Urinary bladder (tissue), 4 donors: Measurements from ENCODE around the gene CAT. TPM values are rescaled to one million over a fixed set of nuclear protein-coding genes. Genes with fewer than 3 reads are reported as not detected.

ENCODE experiments used
- DNase-seq: peaks from one replicate; pipeline ENCODE4 v3.0.0-alpha.2; 2015; ENCODE audit errors: extremely low spot score
- H3K27ac ChIP-seq: one replicate; pipeline ENCODE4 v1.5.1; 2013; ENCODE audit warnings: low read depth, mild to moderate bottlenecking, moderate library complexity
- H3K36me3 ChIP-seq: one replicate; pipeline ENCODE4 v1.6.1; 2013; ENCODE audit warnings: mild to moderate bottlenecking, moderate library complexity; ENCODE audit not compliant: insufficient read depth
- H3K4me1 ChIP-seq: one replicate; pipeline ENCODE4 v1.6.1; 2013; ENCODE audit warnings: mild to moderate bottlenecking, moderate library complexity; ENCODE audit not compliant: insufficient read depth
- H3K4me3 ChIP-seq: one replicate; pipeline ENCODE4 v1.5.1; 2013; ENCODE audit warnings: low read depth, low read length
- WGBS: extraction: QIAGEN DNeasy Blood & Tissue Kit; methylation state at CpG from one replicate; pipeline ENCODE4 v1.1.7; 2013; 5-methylcytosine and 5-hydroxymethylcytosine counted together
- polyA plus RNA-seq: library from polyadenylated mRNA; stranded (reverse); fragments of 200-250 nt; gene quantifications from one replicate; pipeline ENCODE4 v1.2.3, GENCODE V29; 2013
- total RNA-seq: library from RNA; depleted of rRNA; stranded (reverse); fragments of >200 nt; gene quantifications from one replicate; pipeline ENCODE4 v1.2.3, GENCODE V29; 2014
- donor health status: healthy with polysubstance abuse.
- donor health status: healthy.

The CAT gene
- total and polyA plus RNA-seq, 2 donors = 97.0 to 165 TPM

- 95% methylated on average over 3 of the region's 3 CpGs for WGBS
- no peaks in the 10 kb centered on the region for H3K36me3 ChIP-seq
- no peak for DNase-seq
- H3K27ac ChIP-seq = no peak overlapping the region
- no peaks in the 10 kb centered on the region for H3K4me1 ChIP-seq
- no peak overlapping the region for H3K4me3 ChIP-seq
Measured at GRCh38 chr11:34502949-34503348, 64.2 kb downstream of the CAT start.

DNA sequence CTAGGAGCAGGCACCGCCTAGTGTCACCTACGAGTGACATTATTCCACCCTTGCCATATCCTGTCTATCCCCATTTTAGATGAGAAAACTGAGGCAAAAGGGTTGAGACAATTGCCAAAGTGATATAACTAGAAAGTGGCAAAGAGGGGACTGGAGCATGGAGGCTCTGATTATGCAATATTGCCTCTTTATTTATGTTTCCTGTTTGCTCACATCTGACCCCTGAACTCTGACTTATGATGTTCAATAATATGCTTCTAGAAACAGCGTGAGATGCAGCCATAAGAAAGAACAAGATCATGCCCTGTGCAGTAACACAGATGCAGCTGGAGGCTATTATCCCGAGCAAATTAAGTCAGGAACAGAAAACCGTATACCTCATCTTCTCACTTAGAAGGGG is 67.1 kb downstream of the CAT start:
- 76% methylated on average over 5 of the region's 5 CpGs for WGBS
- Histone ChIP-seq H3K4me1 (no peaks in the 10 kb centered on the region), H3K4me3 (no peak overlapping the region), H3K27ac (no peak overlapping the region), H3K36me3 (no peaks in the 10 kb centered on the region)
- no peak for DNase-seq

DNA sequence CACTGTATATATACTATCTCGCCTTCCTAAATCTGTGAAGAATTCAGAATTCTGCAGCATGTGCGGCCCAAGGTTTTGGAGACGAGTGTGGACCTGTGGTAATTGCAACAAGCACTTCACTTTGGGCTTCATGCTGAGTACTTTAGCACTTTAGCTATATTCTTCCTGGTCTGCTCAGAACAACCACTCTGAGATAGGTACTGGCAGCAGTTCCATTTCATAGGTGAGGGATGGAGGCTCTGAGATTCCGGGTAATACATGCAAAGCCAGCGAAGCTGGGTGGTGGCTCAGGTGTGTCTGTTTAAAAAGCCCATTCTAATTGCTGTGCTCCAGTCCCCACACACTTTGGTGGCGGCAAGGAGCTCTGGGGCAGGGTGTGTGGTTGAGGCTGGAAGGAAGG is 68.4 kb downstream of the CAT start:
- no peak overlapping the region for H3K4me3 ChIP-seq
- no peaks in the 10 kb centered on the region for H3K36me3 ChIP-seq
- H3K27ac ChIP-seq = no peak overlapping the region
- DNase-seq = no peak
- WGBS = 88% methylated on average over 6 of the region's 6 CpGs
- H3K4me1 ChIP-seq = no peaks in the 10 kb centered on the region

- no peaks in the 10 kb centered on the region for H3K4me1 ChIP-seq
- no peak overlapping the region for H3K27ac ChIP-seq
- H3K36me3 ChIP-seq = no peaks in the 10 kb centered on the region
- DNase-seq = no peak
- WGBS = 63% methylated on average over 5 of the region's 5 CpGs
- H3K4me3 ChIP-seq = no peak overlapping the region
Measured at GRCh38 chr11:34507610-34508009, 68.9 kb downstream of the CAT start.

DNA sequence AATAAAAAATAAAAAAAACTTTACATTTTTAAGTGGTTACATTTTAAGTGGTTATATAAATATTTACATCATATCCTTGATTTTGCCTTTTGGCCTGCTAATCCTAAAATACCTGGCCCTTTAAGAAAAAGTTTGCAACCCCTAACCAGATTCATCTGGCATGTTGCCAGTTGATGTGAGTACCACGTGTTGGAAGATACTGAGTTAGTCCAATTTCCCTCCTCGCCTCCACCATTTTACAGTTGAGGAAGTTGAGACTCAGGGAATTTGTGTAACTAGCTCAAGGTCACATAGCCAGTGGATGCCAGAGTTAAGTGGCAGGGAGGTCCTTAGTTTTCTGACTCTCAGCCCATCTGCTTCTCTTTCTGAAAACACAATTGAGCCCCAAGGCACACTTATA is 69.8 kb downstream of the CAT start:
- DNase-seq = no peak
- no peak overlapping the region for H3K27ac ChIP-seq
- no peak overlapping the region for H3K4me3 ChIP-seq
- no peaks in the 10 kb centered on the region for H3K36me3 ChIP-seq
- no peaks in the 10 kb centered on the region for H3K4me1 ChIP-seq
- 32% methylated on average over 2 of the region's 2 CpGs for WGBS

GRCh38 chr11:34509336-34509876 is 70.7 kb downstream of the CAT start:
- no peak overlapping the region for H3K4me3 ChIP-seq
- H3K4me1 ChIP-seq = no peaks in the 10 kb centered on the region
- 24% methylated on average over 5 of the region's 5 CpGs for WGBS
- no peaks in the 10 kb centered on the region for H3K36me3 ChIP-seq
- no peak for DNase-seq
- H3K27ac ChIP-seq = no peak overlapping the region

DNA sequence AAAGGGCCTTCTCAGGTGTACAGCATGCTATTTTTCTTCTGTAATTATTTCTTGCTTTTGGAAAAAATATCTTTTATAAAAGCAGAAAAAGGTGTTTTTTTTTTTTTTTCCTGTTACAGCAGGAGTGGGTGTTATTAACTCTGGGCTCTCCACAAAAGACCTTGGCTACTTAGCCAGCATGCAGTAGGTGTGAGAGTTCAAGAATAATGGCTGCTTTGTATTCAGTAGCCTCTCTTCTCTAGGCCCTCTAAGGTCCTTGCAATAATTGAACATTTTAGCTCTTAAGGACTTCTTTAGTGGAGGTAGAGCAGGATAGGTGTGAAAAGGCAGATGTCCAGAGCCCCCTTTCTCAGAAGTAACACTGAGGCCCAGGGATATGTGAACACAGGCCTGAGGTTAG is 71.5 kb downstream of the CAT start:
- H3K36me3 ChIP-seq = no peaks in the 10 kb centered on the region
- no peak overlapping the region for H3K4me3 ChIP-seq
- no peak overlapping the region for H3K27ac ChIP-seq
- H3K4me1 ChIP-seq = no peaks in the 10 kb centered on the region
- no peak for DNase-seq

GRCh38 chr11:34510673-34511072 is 71.9 kb downstream of the CAT start:
- DNase-seq = no peak
- Histone ChIP-seq H3K36me3 (no peaks in the 10 kb centered on the region), H3K27ac (no peak overlapping the region), H3K4me1 (no peaks in the 10 kb centered on the region), H3K4me3 (no peak overlapping the region)
- 98% methylated on average over 2 of the region's 2 CpGs for WGBS

GRCh38 chr11:34512840-34513681 is 74.3 kb downstream of the CAT start:
- Histone ChIP-seq H3K27ac (no peak overlapping the region), H3K36me3 (no peaks in the 10 kb centered on the region), H3K4me1 (no peaks in the 10 kb centered on the region), H3K4me3 (no peak overlapping the region)
- no peak for DNase-seq
- WGBS = 66% methylated on average over 24 of the region's 24 CpGs

DNA sequence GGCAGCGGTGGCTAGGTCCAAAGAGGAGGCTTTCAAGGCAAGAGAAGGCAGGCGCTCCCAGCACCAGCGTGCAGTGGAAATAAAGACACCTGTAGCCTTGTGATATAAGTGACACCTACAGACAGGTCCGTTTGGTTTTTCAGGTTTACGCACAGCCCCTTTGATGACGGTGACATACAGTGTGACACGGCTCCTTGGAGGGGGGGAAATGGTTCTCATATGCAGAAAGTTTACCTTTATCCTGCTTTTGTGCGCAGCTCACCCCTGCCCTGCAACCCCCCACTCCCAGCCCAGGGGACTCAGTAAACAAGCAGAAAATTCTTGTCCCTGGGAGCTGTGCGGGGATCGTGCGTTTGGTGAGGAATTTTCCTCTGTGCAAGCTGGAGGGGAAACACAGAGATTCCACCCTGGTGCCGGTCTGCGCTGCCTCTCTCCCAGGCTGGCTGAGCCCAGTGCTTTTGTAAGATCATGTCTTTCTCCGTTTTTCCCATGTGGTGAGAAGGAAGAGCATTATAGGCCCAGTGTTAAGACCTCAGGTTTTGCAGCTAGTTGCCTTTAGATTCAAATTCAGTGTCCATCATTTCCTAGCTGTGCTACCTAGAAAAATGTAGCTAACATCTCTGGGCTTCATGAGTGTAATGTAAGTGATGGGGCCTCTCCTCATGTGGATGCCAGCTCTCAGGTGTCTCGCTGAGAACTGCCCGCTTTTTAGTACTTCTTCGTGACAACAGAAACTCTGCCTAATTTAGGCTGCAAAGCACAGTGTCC is 75.1 kb downstream of the CAT start, which contains the start of gene ELF5:
ELF5 (minus strand) TSS at position 113 of the 768 bp plus-strand sequence. CDS start 8,045 bp downstream, outside the sequence.
- no peak within 1 kb of the TSS for H3K4me3 ChIP-seq
- DNase-seq = peak; percentile 67
- no peak within 1 kb of the TSS for H3K27ac ChIP-seq
- 70% methylated on average over 17 of the region's 17 CpGs for WGBS
- H3K36me3 ChIP-seq = no peaks in the 10 kb centered on the region
- no peaks in the 10 kb centered on the region for H3K4me1 ChIP-seq

GRCh38 chr11:34514597-34514996 is 75.9 kb downstream of the CAT start:
- Histone ChIP-seq H3K4me1 (no peaks in the 10 kb centered on the region), H3K36me3 (no peaks in the 10 kb centered on the region), H3K4me3 (no peak overlapping the region), H3K27ac (no peak overlapping the region)
- WGBS = 77% methylated on average over 7 of the region's 7 CpGs
- no peak for DNase-seq

- Histone ChIP-seq H3K4me3 (no peak overlapping the region), H3K4me1 (no peaks in the 10 kb centered on the region), H3K27ac (no peak overlapping the region), H3K36me3 (no peaks in the 10 kb centered on the region)
- no peak for DNase-seq
- WGBS = 92% methylated on average over 6 of the region's 6 CpGs
Measured at GRCh38 chr11:34516247-34517040, 77.7 kb downstream of the CAT start.

DNA sequence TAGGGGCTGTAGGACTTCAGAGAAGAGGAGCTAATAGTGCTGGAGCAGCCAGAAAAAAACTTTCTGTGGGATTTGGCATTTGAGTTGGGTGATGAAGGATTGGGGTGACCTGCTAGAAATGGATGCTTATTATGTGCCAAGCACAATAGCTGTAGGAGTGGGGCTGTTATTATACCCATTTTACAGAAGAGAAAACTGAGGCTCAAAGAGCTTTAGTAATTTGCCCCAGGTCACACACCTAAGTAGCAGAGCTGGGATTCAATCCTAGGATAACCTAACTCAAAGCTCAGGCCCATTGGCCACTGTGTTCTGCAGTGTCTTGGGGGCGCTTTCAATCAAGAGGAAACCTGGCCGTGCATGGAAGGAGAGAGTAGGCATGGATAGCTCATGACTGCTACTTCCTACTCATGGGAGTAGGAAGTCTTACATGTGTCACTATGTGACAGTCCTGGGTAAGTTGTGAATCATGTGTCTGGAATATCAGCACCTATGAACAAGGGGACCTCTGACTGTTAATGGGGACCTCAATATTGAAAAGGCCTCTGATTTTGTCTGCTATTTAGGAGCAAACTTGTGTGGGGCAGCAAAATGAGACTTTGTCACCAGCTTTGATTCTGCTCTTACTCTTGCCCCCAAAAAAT is 81.0 kb downstream of the CAT start:
- Histone ChIP-seq H3K27ac (no peak overlapping the region), H3K4me3 (no peak overlapping the region), H3K4me1 (no peaks in the 10 kb centered on the region), H3K36me3 (no peaks in the 10 kb centered on the region)
- WGBS = 83% methylated on average over 2 of the region's 2 CpGs
- no peak for DNase-seq
